CD14-positive monocyte (primary cell): ENCODE data around the gene DPYD. TPM values are rescaled to one million over a fixed set of nuclear protein-coding genes. Genes with fewer than 3 reads are reported as not detected.

Experiments
- DNase-seq, 3 donors: peaks; one replicate each; pipeline ENCODE4 v3.0.0-alpha.2; 2011 to 2022
- H2AFZ ChIP-seq: 2 replicates; pipeline ENCODE4 v1.6.0; 2012; ENCODE audit warnings: mild to moderate bottlenecking, low read depth, low read length, inconsistent platforms; ENCODE audit not compliant: insufficient read depth, poor library complexity, severe bottlenecking
- H3K27ac ChIP-seq, 2 donors: 1 replicate in 1 of 2; 2 replicates in 1 of 2; pipeline ENCODE4 v1.5.1; 2012 to 2013; ENCODE audit warnings: low read length in 2 of 2, control low read depth in 1 of 2, inconsistent platforms in 1 of 2, low read depth in 1 of 2, mild to moderate bottlenecking in 1 of 2
- H3K27me3 ChIP-seq, 2 donors: one replicate each; pipeline versions ENCODE4 v1.6.0 to v1.6.1; 2011 to 2013; ENCODE audit warnings: low read length in 2 of 2; ENCODE audit not compliant: control insufficient read depth in 2 of 2, insufficient read depth in 2 of 2
- H3K36me3 ChIP-seq, 2 donors: replicated peaks in 1 of 2; 1 replicate in 1 of 2; 2 replicates in 1 of 2; pipeline versions ENCODE4 v1.5.1 to v1.6.1; 2012 to 2013; ENCODE audit warnings: low read length in 2 of 2, control low read depth in 1 of 2, inconsistent platforms in 1 of 2, mild to moderate bottlenecking in 1 of 2; ENCODE audit not compliant: insufficient read depth in 2 of 2, control insufficient read depth in 1 of 2
- H3K4me1 ChIP-seq, 2 donors: 1 replicate in 1 of 2; 2 replicates in 1 of 2; pipeline versions ENCODE4 v1.5.1 to v1.6.1; 2012 to 2013; ENCODE audit warnings: low read length in 2 of 2, control low read depth in 1 of 2, inconsistent platforms in 1 of 2, mild to moderate bottlenecking in 1 of 2, moderate library complexity in 1 of 2; ENCODE audit not compliant: insufficient read depth in 2 of 2, control insufficient read depth in 1 of 2
- H3K4me2 ChIP-seq: replicated peaks from 2 replicates; pipeline ENCODE3; 2012; ENCODE audit warnings: low read length, moderate library complexity, mild to moderate bottlenecking; ENCODE audit not compliant: poor library complexity, severe bottlenecking; ENCODE audit errors: extremely low read depth
- H3K4me3 ChIP-seq, 3 experiments: fragments of 200-600 bp in 1 of 3; sonication (generic) in 1 of 3; replicated peaks in 1 of 3; 1 replicate in 2 of 3; 2 replicates in 1 of 3; pipeline ENCODE4 v1.5.1; 2011 to 2013; ENCODE audit warnings: low read length in 3 of 3, mild to moderate bottlenecking in 3 of 3, control low read depth in 2 of 3, low read depth in 2 of 3, inconsistent platforms in 1 of 3, moderate library complexity in 1 of 3
- H3K79me2 ChIP-seq: 2 replicates; pipeline ENCODE4 v1.6.0; 2012; ENCODE audit warnings: mild to moderate bottlenecking, control low read depth, inconsistent platforms, low read length, moderate library complexity; ENCODE audit not compliant: insufficient read depth
- H3K9ac ChIP-seq: 2 replicates; pipeline ENCODE4 v1.6.0; 2017; ENCODE audit warnings: low read length, mild to moderate bottlenecking; ENCODE audit not compliant: insufficient read depth, poor library complexity, severe bottlenecking
- H3K9me3 ChIP-seq, 2 donors: replicated peaks in 1 of 2; 1 replicate in 1 of 2; 2 replicates in 1 of 2; pipeline versions ENCODE4 v1.5.1 to v1.6.1; 2012 to 2013; ENCODE audit warnings: low read length in 2 of 2, control low read depth in 1 of 2; ENCODE audit not compliant: control insufficient read depth in 1 of 2, insufficient read depth in 1 of 2
- H4K20me1 ChIP-seq: 2 replicates; pipeline ENCODE4 v1.6.0; 2012; ENCODE audit warnings: mild to moderate bottlenecking, low read length, control low read depth, moderate library complexity; ENCODE audit not compliant: insufficient read depth
- H3K27ac Mint-ChIP-seq, 7 donors: one replicate each; pipeline ENCODE4 v1.8.0; 2020; ENCODE audit warnings: mild to moderate bottlenecking in 7 of 7, mixed read lengths in 7 of 7, moderate library complexity in 6 of 7, inconsistent platforms in 2 of 7
- H3K27me3 Mint-ChIP-seq, 3 donors: one replicate each; pipeline ENCODE4 v1.8.0; 2021 to 2022; ENCODE audit warnings: low read depth in 3 of 3, mild to moderate bottlenecking in 3 of 3, mixed read lengths in 3 of 3, moderate library complexity in 3 of 3, inconsistent platforms in 1 of 3
- H3K36me3 Mint-ChIP-seq, 2 donors: one replicate each; pipeline ENCODE4 v1.8.0; 2020; ENCODE audit warnings: mixed read lengths in 2 of 2, inconsistent platforms in 1 of 2, mild to moderate bottlenecking in 1 of 2
- H3K4me1 Mint-ChIP-seq: one replicate; pipeline ENCODE4 v1.8.0; 2020; ENCODE audit warnings: mild to moderate bottlenecking, mixed read lengths
- H3K4me3 Mint-ChIP-seq, 2 donors: one replicate each; pipeline ENCODE4 v1.8.0; 2020; ENCODE audit warnings: mild to moderate bottlenecking in 2 of 2, mixed read lengths in 2 of 2, moderate library complexity in 1 of 2
- H3K9me3 Mint-ChIP-seq, 7 donors: one replicate each; pipeline ENCODE4 v1.8.0; 2020 to 2022; ENCODE audit warnings: mixed read lengths in 7 of 7, mild to moderate bottlenecking in 6 of 7, moderate library complexity in 6 of 7, inconsistent platforms in 2 of 7
- CTCF ChIP-seq: fragments of 200-600 bp; IDR thresholded peaks from one replicate; pipeline ENCODE4 v1.8.0; 2022; ENCODE audit warnings: antibody characterized with exemption, mild to moderate bottlenecking
- WGBS: methylation state at CpG from one replicate; pipeline ENCODE4 v1.1.5; 2013; ENCODE audit warnings: missing lambda C conversion rate; ENCODE audit not compliant: insufficient coverage; 5-methylcytosine and 5-hydroxymethylcytosine counted together
- intact Hi-C, 2 donors: fragments of 100-400 bp; cut with micrococcal nuclease; formaldehyde crosslinking; loops; one replicate each; pipeline versions ENCODE4 v1.15.0 to v1.15.1; 2023
- polyA plus RNA-seq, 3 donors: library from polyadenylated mRNA; depleted of rRNA in 1 of 3; unstranded in 2 of 3; stranded (reverse) in 1 of 3; fragments of 300-500 nt in 2 of 3; fragments of >200 nt in 1 of 3; fragmentation: Illumina TruSeq in 2 of 3; gene quantifications; 1 replicate in 2 of 3; 2 replicates in 1 of 3; pipeline ENCODE4 v1.2.3, GENCODE V29; 2012 to 2021

The DPYD gene
- polyA plus RNA-seq, 3 donors: 87.6 to 171 (median 144) TPM

- peaks cover 20 to 52% of the 10 kb centered on the region in 2 donors for H3K4me1 ChIP-seq
- intact Hi-C loops: no loop called here
- Mint-ChIP-seq H3K36me3 (peaks cover 23% of the 10 kb centered on the region in 2 donors), H3K27ac (peak overlapping the region in 1 of 7 donors; percentile 52), H3K9me3 (peaks cover 0 to 3% (median 0%) of the 10 kb centered on the region in 7 donors), H3K27me3 (peaks cover 0 to 4% (median 0%) of the 10 kb centered on the region in 3 donors), H3K4me1 (peaks cover 40% of the 10 kb centered on the region), H3K4me3 (no peak overlapping the region)
- over 99% methylated on average over 10 of the region's 10 CpGs for WGBS
- H3K9ac ChIP-seq: no peak overlapping the region
- no peak overlapping the region for H3K4me3 ChIP-seq
- TF ChIP-seq CTCF: no peak
- H3K27me3 ChIP-seq: no peaks in the 10 kb centered on the region
- DNase-seq: no peak
- H2AFZ ChIP-seq: no peak overlapping the region
- H3K36me3 ChIP-seq: peaks cover 16 to 24% of the 10 kb centered on the region in 2 donors
- no peaks in the 10 kb centered on the region for H3K9me3 ChIP-seq
- H4K20me1 ChIP-seq: peaks cover 51% of the 10 kb centered on the region
- peaks cover 72% of the 10 kb centered on the region for H3K79me2 ChIP-seq
- no peak overlapping the region for H3K4me2 ChIP-seq
- no peak overlapping the region for H3K27ac ChIP-seq
These were observed 75.0 kb downstream of the DPYD start for GRCh38 chr1:97845805-97846204.

GRCh38 chr1:97844552-97845089 lies 76.2 kb downstream of the DPYD start:
- H2AFZ ChIP-seq: no peak overlapping the region
- peaks cover 30% of the 10 kb centered on the region for H3K4me1 Mint-ChIP-seq
- no peak overlapping the region for H3K4me3 Mint-ChIP-seq
- TF ChIP-seq CTCF: no peak
- no peak overlapping the region for H3K4me2 ChIP-seq
- H3K27ac Mint-ChIP-seq: peak overlapping the region in 3 of 7 donors; percentile 41 to 80 (median 51)
- peak overlapping the region in 1 of 2 donors; percentile 52 for H3K27ac ChIP-seq
- H3K9ac ChIP-seq: no peak overlapping the region
- H3K4me3 ChIP-seq: no peak overlapping the region
- peaks cover 61% of the 10 kb centered on the region for H4K20me1 ChIP-seq
- peaks cover 24% of the 10 kb centered on the region in 2 donors for H3K36me3 Mint-ChIP-seq
- 100% methylated on average over 5 of the region's 5 CpGs for WGBS
- intact Hi-C loops: no loop called here
- H3K4me1 ChIP-seq: peaks cover 14 to 40% of the 10 kb centered on the region in 2 donors
- no peak for DNase-seq
- H3K27me3 ChIP-seq: no peaks in the 10 kb centered on the region
- peaks cover 0 to 3% (median 0%) of the 10 kb centered on the region in 7 donors for H3K9me3 Mint-ChIP-seq
- H3K9me3 ChIP-seq: no peaks in the 10 kb centered on the region
- H3K27me3 Mint-ChIP-seq: peaks cover 0 to 4% (median 0%) of the 10 kb centered on the region in 3 donors
- peaks cover 74% of the 10 kb centered on the region for H3K79me2 ChIP-seq
- peaks cover 16 to 24% of the 10 kb centered on the region in 2 donors for H3K36me3 ChIP-seq
